K562 (cell line): Measurements from ENCODE around the gene MS4A2. TPM values are rescaled to one million over a fixed set of nuclear protein-coding genes. Genes with fewer than 3 reads are reported as not detected.

Experiments
- ARID3B ChIP-seq: fragments of 250-450 bp; sonication (Bioruptor Pico); IDR thresholded peaks from 2 replicates; pipeline ENCODE4 v1.4.0; 2020; ENCODE audit warnings: borderline replicate concordance
- BCOR ChIP-seq: fragments of 450-650 bp; IDR thresholded peaks from 2 replicates; pipeline ENCODE4 v1.6.1; 2016
- CEBPB ChIP-seq: fragments of 450-650 bp; IDR thresholded peaks from 2 replicates; pipeline ENCODE4 v1.6.1; 2016; ENCODE audit warnings: missing genetic modification characterization, missing compliant biosample characterization
- FOSL1 ChIP-seq: fragments of 200-800 bp; sonication (Bioruptor generic); conservative IDR thresholded peaks from 2 replicates; pipeline ENCODE4 v1.6.1; 2016; ENCODE audit warnings: missing genetic modification characterization, missing compliant biosample characterization
- KDM5B ChIP-seq: fragments of 200-600 bp; sonication (generic); IDR thresholded peaks from 2 replicates; pipeline ENCODE4 v1.6.1; 2012; ENCODE audit warnings: low read depth, mild to moderate bottlenecking, moderate library complexity, low read length, control low read depth, inconsistent platforms; ENCODE audit not compliant: insufficient replicate concordance
- MLX ChIP-seq, 2 experiments: fragments of 450-650 bp in 1 of 2; sonication (generic) in 1 of 2; formaldehyde crosslinking; conservative IDR thresholded peaks; 2 replicates each; pipeline versions ENCODE4 v1.4.0 to v1.8.1; 2020 to 2022; ENCODE audit warnings: mild to moderate bottlenecking in 1 of 2, missing genetic modification reagents in 1 of 2
- NFE2 ChIP-seq: IDR thresholded peaks from 2 replicates; pipeline ENCODE4 v1.6.1; 2014; ENCODE audit warnings: antibody characterized with exemption, low read depth
- PATZ1 ChIP-seq: fragments of 250-450 bp; sonication (Bioruptor Pico); IDR thresholded peaks from 2 replicates; pipeline ENCODE4 v1.5.0; 2020; ENCODE audit warnings: mild to moderate bottlenecking, borderline replicate concordance
- TAL1 ChIP-seq: fragments of 450-650 bp; IDR thresholded peaks from 2 replicates; pipeline ENCODE4 v1.6.1; 2016; ENCODE audit warnings: mild to moderate bottlenecking
- WHSC1 ChIP-seq: IDR thresholded peaks from one replicate; pipeline ENCODE4 v1.6.1; 2012; ENCODE audit warnings: low read length, control low read depth, inconsistent platforms
- ZBTB9 ChIP-seq: fragments of 450-650 bp; formaldehyde crosslinking; IDR thresholded peaks from 2 replicates; pipeline ENCODE4 v1.4.0; 2020; ENCODE audit warnings: mild to moderate bottlenecking, moderate library complexity
- ZNF3 ChIP-seq: fragments of 250-450 bp; sonication (Bioruptor Pico); IDR thresholded peaks from 2 replicates; pipeline ENCODE4 v1.5.0; 2021; ENCODE audit warnings: mild to moderate bottlenecking, moderate library complexity
- ZNF57 ChIP-seq: fragments of 450-650 bp; formaldehyde crosslinking; IDR thresholded peaks from 2 replicates; pipeline ENCODE4 v1.4.0; 2020; ENCODE audit warnings: mild to moderate bottlenecking, moderate library complexity
- ZNF699 ChIP-seq: fragments of 250-450 bp; sonication (Bioruptor Pico); IDR thresholded peaks from 2 replicates; pipeline ENCODE4 v1.8.0; 2021; ENCODE audit warnings: mild to moderate bottlenecking, moderate library complexity; ENCODE audit not compliant: insufficient replicate concordance
- ZNF717 ChIP-seq: fragments of 250-450 bp; sonication (Bioruptor Pico); IDR thresholded peaks from 2 replicates; pipeline ENCODE4 v1.5.0; 2021
- polyA plus RNA-seq, 8 experiments: library from polyadenylated mRNA; depleted of rRNA in 4 of 8; stranded (reverse) in 5 of 8; unstranded in 3 of 8; fragments of >200 nt; fragmentation: Nextera tagmentation in 2 of 8; fragmentation: Illumina TruSeq in 1 of 8; extraction: Ambion mirVana in 2 of 8; extraction: Trizol in 1 of 8; gene quantifications; 2 replicates each; pipeline versions ENCODE4 v1.2.1 to v1.2.3, GENCODE V29; 2011 to 2014; ENCODE audit warnings: inconsistent platforms in 1 of 8, missing spikeins in 1 of 8
- total RNA-seq, 7 experiments: library from RNA; depleted of rRNA in 6 of 7; stranded (reverse); fragments of >200 nt in 6 of 7; fragmentation: Illumina TruSeq in 2 of 7; extraction: Trizol in 2 of 7; gene quantifications; 2 replicates each; pipeline versions ENCODE4 v1.2.1 to v1.2.3, GENCODE V29; 2011 to 2021; ENCODE audit warnings: low replicate concordance in 1 of 7
- TF ChIP-seq, protein P1 (sequence below), 2 experiments: fragments of 450-650 bp; IDR thresholded peaks; 2 replicates each; pipeline ENCODE4 v1.6.1; 2018; ENCODE audit warnings: mild to moderate bottlenecking in 2 of 2, low read depth in 1 of 2; ENCODE audit not compliant: partially characterized antibody in 2 of 2
- TF ChIP-seq, protein P2 (sequence below): IDR thresholded peaks from 2 replicates; pipeline ENCODE4 v1.6.1; 2014; ENCODE audit warnings: antibody characterized with exemption

The MS4A2 gene
- total and polyA plus RNA-seq, 9 of the 15 experiments (the other 6 are each of a cell fraction or from before 2014, with no cell fraction given) = 0.06 to 5.7 (median 0.86) TPM

DNA sequence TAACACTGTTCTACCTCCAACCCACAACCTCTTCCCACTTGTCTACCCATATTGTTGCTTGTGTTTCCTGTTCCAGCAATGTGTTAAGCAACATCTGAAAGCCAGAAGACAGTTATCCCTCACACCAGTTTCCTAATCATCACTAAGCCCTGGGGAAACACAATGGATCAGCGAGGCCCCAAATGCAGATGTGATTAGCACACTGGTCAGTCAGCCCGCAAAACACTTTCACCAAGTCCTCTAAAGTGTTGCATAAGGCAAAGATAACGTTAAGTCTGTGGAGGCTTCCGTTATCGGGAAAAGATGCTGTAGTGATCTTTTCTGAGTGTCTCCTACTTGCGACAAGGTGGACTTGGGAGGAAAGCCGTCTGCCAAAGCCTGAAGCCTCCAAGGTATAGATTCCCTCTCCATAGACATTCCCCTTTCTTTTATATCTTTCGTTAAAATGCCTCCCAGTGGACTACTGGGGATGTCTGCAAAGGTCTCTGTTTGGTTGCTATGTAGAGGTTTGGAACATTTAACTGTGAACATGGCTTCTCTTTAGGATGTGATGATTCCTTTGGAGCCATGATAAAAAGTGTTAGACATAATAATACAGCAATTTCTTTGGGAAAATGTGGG is 32.0 kb upstream of the MS4A2 start, which contains the start of gene MS4A3 (continued):
- TF ChIP-seq PATZ1 (CRISPR knock-in tag) (no peak), ARID3B (CRISPR knock-in tag) (no peak), BCOR (no peak), NFE2 (peak; percentile 3; the same call in 1 of the 2 replicates), ZBTB9 (CRISPR knock-in tag) (no peak), KDM5B (no peak), FOSL1 (tag) (peak; percentile 62), ZNF699 (CRISPR knock-in tag) (no peak), ZNF3 (no peak), ZNF57 (CRISPR knock-in tag) (no peak), MLX (CRISPR knock-in tag; conservative IDR thresholded peaks at IDR 0.05) (no peak), WHSC1 (no peak), CEBPB (tag) (peak; percentile 97), TAL1 (peak; percentile 71; the same call in 1 of the 2 replicates), ZNF717 (no peak)
- TF ChIP-seq, protein P1, sequence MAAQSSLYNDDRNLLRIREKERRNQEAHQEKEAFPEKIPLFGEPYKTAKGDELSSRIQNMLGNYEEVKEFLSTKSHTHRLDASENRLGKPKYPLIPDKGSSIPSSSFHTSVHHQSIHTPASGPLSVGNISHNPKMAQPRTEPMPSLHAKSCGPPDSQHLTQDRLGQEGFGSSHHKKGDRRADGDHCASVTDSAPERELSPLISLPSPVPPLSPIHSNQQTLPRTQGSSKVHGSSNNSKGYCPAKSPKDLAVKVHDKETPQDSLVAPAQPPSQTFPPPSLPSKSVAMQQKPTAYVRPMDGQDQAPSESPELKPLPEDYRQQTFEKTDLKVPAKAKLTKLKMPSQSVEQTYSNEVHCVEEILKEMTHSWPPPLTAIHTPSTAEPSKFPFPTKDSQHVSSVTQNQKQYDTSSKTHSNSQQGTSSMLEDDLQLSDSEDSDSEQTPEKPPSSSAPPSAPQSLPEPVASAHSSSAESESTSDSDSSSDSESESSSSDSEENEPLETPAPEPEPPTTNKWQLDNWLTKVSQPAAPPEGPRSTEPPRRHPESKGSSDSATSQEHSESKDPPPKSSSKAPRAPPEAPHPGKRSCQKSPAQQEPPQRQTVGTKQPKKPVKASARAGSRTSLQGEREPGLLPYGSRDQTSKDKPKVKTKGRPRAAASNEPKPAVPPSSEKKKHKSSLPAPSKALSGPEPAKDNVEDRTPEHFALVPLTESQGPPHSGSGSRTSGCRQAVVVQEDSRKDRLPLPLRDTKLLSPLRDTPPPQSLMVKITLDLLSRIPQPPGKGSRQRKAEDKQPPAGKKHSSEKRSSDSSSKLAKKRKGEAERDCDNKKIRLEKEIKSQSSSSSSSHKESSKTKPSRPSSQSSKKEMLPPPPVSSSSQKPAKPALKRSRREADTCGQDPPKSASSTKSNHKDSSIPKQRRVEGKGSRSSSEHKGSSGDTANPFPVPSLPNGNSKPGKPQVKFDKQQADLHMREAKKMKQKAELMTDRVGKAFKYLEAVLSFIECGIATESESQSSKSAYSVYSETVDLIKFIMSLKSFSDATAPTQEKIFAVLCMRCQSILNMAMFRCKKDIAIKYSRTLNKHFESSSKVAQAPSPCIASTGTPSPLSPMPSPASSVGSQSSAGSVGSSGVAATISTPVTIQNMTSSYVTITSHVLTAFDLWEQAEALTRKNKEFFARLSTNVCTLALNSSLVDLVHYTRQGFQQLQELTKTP (IDR thresholded peaks at IDR 0.05; ENCODE audit: low read depth in 1 of 2, partially characterized antibody in 2 of 2) = no peak
- TF ChIP-seq, protein P2, sequence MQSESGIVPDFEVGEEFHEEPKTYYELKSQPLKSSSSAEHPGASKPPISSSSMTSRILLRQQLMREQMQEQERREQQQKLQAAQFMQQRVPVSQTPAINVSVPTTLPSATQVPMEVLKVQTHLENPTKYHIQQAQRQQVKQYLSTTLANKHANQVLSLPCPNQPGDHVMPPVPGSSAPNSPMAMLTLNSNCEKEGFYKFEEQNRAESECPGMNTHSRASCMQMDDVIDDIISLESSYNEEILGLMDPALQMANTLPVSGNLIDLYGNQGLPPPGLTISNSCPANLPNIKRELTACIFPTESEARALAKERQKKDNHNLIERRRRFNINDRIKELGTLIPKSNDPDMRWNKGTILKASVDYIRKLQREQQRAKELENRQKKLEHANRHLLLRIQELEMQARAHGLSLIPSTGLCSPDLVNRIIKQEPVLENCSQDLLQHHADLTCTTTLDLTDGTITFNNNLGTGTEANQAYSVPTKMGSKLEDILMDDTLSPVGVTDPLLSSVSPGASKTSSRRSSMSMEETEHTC = no peak
